BLaER1 treated with 17β-estradiol and CSF1 and Interleukin-3, amounts not matched to agents 10 nM and 100 nM (cell line): ENCODE data around the gene MRAP.

ENCODE experiments used
- H3K27ac ChIP-seq, 11 experiments: shearing (Covaris generic); formaldehyde crosslinking; 2 replicates each; pipeline ENCODE4 v1.8.1; 2022
- H3K27me3 ChIP-seq, 11 experiments: shearing (Covaris generic); formaldehyde crosslinking; 2 replicates each; pipeline ENCODE4 v1.8.1; 2022
- H3K36me3 ChIP-seq, 11 experiments: shearing (Covaris generic); formaldehyde crosslinking; 2 replicates each; pipeline ENCODE4 v1.8.1; 2022
- H3K4me1 ChIP-seq, 10 experiments: shearing (Covaris generic); formaldehyde crosslinking; 2 replicates each; pipeline ENCODE4 v1.8.1; 2022
- H3K4me2 ChIP-seq, 11 experiments: shearing (Covaris generic); formaldehyde crosslinking; 2 replicates each; pipeline ENCODE4 v1.8.1; 2022
- H3K4me3 ChIP-seq, 10 experiments: shearing (Covaris generic); formaldehyde crosslinking; 2 replicates each; pipeline ENCODE4 v1.8.1; 2022
- H3K9ac ChIP-seq, 11 experiments: shearing (Covaris generic); formaldehyde crosslinking; 2 replicates each; pipeline ENCODE4 v1.8.1; 2022
- H3K9me3 ChIP-seq, 11 experiments: shearing (Covaris generic); formaldehyde crosslinking; replicated peaks in 1 of 11; 2 replicates each; pipeline ENCODE4 v1.8.1; 2022
- H4K20me1 ChIP-seq, 11 experiments: shearing (Covaris generic); formaldehyde crosslinking; 2 replicates each; pipeline ENCODE4 v1.8.1; 2022
- Cebpa-rat ChIP-seq, 11 experiments: shearing (Covaris generic); IDR thresholded peaks; 2 replicates each; pipeline ENCODE4 v1.8.1; 2022

The MRAP gene

DNA sequence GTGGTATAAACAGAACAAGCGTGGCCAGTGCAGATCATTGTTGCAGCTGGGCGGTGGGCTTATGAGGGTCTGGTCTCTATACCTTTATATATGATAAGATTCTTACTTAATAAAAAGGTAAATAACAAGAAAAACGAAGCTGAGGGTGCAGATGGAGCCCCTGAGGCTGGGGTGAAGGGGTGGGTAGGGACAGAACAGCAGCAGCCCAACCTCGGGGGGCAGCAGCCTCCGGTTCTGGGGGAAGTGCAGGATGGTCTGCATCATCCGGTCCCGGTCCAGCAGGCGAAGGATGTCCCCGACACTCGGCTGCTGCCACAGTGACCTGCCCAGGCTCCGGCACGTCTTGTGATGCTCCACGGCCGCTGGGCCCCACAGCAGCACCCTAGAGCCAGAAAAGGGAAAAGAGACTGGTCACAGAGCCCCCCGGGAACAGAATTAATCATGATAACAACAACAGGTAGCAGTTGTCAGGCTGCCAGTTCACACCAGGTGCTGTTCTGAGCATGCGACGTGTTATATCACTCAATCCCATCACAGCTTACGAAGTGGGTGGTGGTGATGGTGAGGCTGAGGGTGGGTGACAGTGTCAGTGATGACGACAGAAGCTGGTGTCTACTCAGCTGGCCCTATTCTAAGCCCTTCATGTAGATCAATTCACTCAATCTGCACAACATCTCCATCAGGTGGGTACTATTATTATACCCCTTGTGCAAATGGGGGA is 35.5 kb downstream of the MRAP start:
- H4K20me1 ChIP-seq, result peaks cover 0 to 32% (median 5%) of the 10 kb centered on the region in 11 experiments; a peak in 11 of 22 replicates
- no peak overlapping the region for H3K4me3 ChIP-seq
- H3K27me3 ChIP-seq, result no peaks in the 10 kb centered on the region
- H3K9ac ChIP-seq, result no peak overlapping the region
- TF ChIP-seq Cebpa-rat (IDR thresholded peaks at IDR 0.05), result no peak
- H3K4me1 ChIP-seq, result no peaks in the 10 kb centered on the region
- H3K9me3 ChIP-seq, result peaks cover 0 to 4% (median 0%) of the 10 kb centered on the region in 11 experiments; a peak in 2 of 22 replicates
- H3K4me2 ChIP-seq, result no peak overlapping the region
- no peak overlapping the region for H3K27ac ChIP-seq
- H3K36me3 ChIP-seq, result peaks cover 96 to 100% (median 98%) of the 10 kb centered on the region in 11 experiments

DNA sequence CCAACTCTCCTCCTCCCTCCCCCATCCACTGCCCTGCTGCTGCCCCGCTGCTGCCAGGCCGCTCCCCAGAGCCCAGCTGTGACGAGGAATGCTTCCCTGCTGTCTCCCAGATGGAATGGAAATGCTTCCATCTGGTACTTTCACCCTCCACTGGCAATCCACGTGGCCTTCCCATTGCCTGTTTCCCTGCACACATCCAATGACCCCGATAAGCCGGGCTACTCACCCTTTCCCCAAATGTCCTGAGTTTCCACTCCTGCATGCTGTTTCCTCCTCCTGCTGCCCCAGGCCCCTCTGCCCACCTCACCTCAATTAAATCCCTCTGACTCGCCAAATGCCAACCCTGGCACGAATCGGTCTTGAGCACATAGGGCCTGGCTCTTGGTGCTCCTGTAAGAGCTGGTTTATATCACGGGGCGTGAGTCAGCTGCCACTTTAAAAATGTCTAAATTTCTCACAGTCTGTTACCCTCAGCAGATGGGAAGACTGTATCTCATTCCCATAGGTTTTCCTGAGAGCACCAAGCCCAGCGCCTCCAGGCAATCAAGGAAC is 36.4 kb downstream of the MRAP start:
- Histone ChIP-seq H3K27me3 (no peaks in the 10 kb centered on the region), H3K4me3 (no peak overlapping the region), H3K4me2 (no peak overlapping the region), H3K9me3 (peaks cover 0 to 3% (median 0%) of the 10 kb centered on the region in 11 experiments; a peak in 1 of 22 replicates), H3K36me3 (peaks cover 94 to 100% (median 98%) of the 10 kb centered on the region in 11 experiments), H3K4me1 (no peaks in the 10 kb centered on the region), H4K20me1 (peaks cover 0 to 32% (median 5%) of the 10 kb centered on the region in 11 experiments; a peak in 11 of 22 replicates), H3K27ac (no peak overlapping the region), H3K9ac (no peak overlapping the region)
- TF ChIP-seq Cebpa-rat (IDR thresholded peaks at IDR 0.05), result no peak

DNA sequence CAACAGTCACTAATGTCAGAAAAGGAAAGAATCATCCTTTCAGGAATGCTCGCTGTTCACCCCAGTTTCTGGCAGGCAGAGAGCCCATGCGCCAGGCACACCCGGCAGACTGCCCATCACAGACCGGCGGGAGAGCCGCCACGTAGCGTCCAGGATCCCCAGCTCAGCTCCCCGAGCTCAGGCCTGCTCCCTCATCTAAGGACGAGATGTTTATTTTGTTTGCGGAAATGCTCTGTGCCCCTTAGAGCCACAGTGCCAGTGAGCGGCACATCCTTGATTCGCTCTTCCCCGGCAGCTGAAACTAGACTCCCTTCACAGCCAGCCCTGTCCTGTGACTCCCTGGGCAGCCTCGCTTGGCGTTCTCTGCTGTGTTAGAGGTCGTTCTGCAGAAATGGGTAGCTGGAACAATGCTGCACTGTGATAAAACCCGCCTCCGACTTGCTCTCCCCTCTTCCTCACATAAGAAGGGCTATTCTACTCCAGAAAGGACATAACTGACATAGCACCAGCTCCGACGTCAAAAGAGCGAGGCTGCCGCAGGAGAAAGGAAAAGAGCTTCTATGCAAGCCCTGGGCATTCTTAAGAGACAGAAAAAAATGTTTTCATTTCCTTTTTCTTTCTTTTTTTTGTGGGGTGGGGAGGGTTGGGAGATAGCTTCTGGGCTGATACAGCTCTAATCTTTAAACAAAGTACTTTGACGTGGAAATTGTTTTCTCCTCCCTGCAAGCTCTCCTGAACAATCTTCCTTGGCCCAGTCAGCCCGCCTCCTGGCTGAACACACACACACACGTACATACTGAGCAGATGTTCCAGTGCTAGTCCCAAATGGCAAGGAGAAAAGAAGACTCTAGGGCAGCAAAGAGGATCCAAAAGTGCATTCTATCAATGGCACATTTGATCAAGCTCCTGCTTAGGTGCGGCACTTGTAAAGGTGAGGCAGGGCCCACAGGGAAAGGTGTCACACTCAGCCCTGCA is 37.2 kb downstream of the MRAP start:
- peaks cover 94 to 100% (median 98%) of the 10 kb centered on the region in 11 experiments for H3K36me3 ChIP-seq
- H4K20me1 ChIP-seq, result peaks cover 0 to 34% (median 5%) of the 10 kb centered on the region in 11 experiments; a peak in 11 of 22 replicates
- no peak overlapping the region for H3K9ac ChIP-seq
- no peak overlapping the region for H3K27ac ChIP-seq
- H3K4me1 ChIP-seq, result no peaks in the 10 kb centered on the region
- H3K4me3 ChIP-seq, result no peak overlapping the region
- no peak for TF ChIP-seq Cebpa-rat (IDR thresholded peaks at IDR 0.05)
- H3K4me2 ChIP-seq, result no peak overlapping the region
- no peaks in the 10 kb centered on the region for H3K27me3 ChIP-seq
- peaks cover 0 to 3% (median 0%) of the 10 kb centered on the region in 11 experiments; a peak in 1 of 22 replicates for H3K9me3 ChIP-seq

DNA sequence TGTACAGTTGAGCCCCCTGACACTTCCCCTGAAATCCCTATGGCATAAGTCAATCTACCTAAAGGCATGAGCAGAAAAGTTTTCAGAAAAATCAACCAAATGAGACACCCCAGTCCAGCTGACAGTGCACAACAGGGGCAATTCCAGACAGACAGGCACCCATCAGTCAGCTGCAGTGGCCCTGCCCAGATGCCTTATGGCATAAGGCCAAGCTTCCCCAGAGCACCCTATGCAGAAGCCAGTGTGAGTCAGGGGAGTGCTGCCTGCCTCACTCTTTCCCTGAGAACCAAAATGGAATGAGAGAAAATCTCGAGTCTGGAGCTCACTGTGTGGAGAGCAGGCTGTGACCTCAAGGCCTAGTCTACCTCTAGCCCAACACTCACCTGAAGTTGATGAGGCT is 38.1 kb downstream of the MRAP start:
- TF ChIP-seq Cebpa-rat (IDR thresholded peaks at IDR 0.05), result no peak
- H3K27ac ChIP-seq, result no peak overlapping the region
- H3K36me3 ChIP-seq, result peaks cover 94 to 100% (median 98%) of the 10 kb centered on the region in 11 experiments
- H3K27me3 ChIP-seq, result no peaks in the 10 kb centered on the region
- H3K9me3 ChIP-seq, result peaks cover 0 to 3% (median 0%) of the 10 kb centered on the region in 11 experiments; a peak in 1 of 22 replicates
- H3K4me3 ChIP-seq, result no peak overlapping the region
- peaks cover 0 to 38% (median 5%) of the 10 kb centered on the region in 11 experiments; a peak in 11 of 22 replicates for H4K20me1 ChIP-seq
- no peaks in the 10 kb centered on the region for H3K4me1 ChIP-seq
- H3K9ac ChIP-seq, result no peak overlapping the region
- no peak overlapping the region for H3K4me2 ChIP-seq

DNA sequence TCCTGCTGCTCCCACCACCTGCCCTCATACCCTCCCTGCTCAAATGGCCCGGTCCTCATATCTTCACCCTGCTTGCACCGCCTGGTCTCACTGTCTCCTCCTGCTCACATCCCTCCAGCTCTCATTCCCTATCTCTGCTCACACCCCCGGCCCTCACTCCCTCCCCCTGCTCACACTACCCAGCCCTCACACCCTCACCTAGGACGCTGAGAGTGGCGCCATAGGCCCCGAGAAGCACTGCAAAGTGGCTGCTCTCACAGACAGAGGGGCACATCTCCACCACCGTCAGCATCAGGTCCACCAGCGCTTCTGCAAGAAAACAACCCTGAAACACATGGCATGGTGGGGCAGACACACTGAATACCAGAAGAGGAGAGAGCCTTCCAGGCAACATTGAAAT is 38.6 kb downstream of the MRAP start:
- no peak overlapping the region for H3K27ac ChIP-seq
- H4K20me1 ChIP-seq, result peaks cover 0 to 41% (median 5%) of the 10 kb centered on the region in 11 experiments; a peak in 10 of 22 replicates
- H3K4me1 ChIP-seq, result no peaks in the 10 kb centered on the region
- no peak overlapping the region for H3K9ac ChIP-seq
- no peaks in the 10 kb centered on the region for H3K27me3 ChIP-seq
- no peak overlapping the region for H3K4me3 ChIP-seq
- peaks cover 0 to 3% (median 0%) of the 10 kb centered on the region in 11 experiments; a peak in 1 of 22 replicates for H3K9me3 ChIP-seq
- no peak overlapping the region for H3K4me2 ChIP-seq
- no peak for TF ChIP-seq Cebpa-rat (IDR thresholded peaks at IDR 0.05)
- H3K36me3 ChIP-seq, result peaks cover 92 to 100% (median 98%) of the 10 kb centered on the region in 11 experiments

DNA sequence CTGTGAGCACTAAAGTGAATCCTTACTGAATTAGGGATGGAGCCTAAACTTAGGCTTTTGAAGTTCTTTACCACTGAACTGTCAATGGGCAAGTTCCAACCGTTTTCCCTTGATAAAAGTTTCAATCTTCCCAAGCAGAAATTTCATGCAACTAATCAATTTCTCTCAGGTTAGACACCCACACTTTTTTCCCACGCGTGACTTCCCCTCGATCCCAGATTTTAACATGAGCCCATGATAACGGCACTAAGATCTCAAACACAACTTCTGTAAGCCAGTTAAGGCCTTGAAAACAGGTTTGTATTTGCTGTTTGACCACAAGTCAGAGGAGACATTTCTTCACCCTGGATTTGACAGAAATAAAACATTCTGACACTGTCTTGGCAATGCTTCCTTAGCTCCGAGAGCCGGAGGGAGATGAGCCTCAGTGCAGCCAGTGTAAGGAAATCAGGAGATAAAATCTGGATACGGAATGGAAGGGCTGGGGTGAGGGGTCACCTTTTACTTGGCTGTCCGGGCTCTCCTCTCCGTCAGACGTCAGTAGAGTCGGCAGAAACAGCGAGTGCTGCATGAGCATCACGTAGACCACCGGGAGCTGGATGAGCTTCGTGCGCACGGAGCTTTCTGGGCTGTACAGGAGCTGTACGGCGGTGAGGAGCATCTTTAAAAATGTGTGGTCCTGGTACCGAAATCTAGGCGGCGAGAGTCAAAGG is 39.7 kb downstream of the MRAP start:
- Histone ChIP-seq H3K9me3 (no peaks in the 10 kb centered on the region), H3K36me3 (peaks cover 95 to 100% (median 100%) of the 10 kb centered on the region in 11 experiments), H3K4me3 (no peak overlapping the region), H4K20me1 (peaks cover 0 to 48% (median 5%) of the 10 kb centered on the region in 11 experiments; a peak in 9 of 22 replicates), H3K9ac (no peak overlapping the region), H3K27me3 (no peaks in the 10 kb centered on the region), H3K4me2 (no peak overlapping the region), H3K27ac (no peak overlapping the region), H3K4me1 (no peaks in the 10 kb centered on the region)
- TF ChIP-seq Cebpa-rat (IDR thresholded peaks at IDR 0.05), result no peak

DNA sequence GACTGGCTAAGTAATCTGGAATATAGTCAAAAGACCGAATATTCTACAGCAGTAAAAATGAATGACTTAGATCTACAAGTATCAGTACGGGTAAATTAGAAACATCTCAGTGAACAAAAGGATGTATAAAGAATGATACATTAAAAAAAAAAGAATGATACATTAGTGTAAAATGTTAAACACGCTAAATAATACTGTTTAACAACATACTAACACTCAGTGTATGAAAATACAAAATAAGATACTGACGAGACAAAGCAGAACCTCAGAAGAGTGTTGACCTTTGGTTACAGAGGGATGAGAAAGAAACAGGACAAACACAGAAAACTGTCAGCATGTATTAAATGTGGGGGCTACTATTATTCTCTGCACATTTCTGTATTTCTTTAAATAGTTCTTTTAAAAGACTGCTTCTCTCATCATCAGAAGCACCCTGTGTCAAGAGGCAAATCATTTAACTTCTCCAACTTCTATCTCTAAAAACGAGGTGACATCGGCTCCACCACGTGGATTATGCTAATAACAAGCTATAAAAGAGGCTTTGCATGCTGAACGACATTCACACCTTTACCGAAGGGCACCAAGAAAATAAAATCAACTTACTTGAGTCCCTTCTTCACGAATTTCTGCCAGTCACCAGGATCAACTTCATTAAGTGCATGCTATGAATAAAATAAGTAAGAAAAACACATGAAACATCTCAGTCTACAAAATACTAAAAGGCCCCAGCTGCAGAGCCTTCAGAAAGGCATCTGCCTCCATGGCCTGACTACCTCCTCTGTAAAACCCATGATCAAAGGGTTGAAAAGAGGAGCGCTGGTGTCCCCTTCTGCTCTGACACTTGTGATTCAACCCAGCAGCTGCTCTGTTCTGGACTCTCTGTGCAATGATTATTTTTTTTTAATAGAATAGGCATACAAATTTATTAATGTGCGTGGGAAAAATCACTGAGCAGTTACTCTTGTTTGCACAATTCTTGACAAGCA is 42.5 kb downstream of the MRAP start:
- Histone ChIP-seq H4K20me1 (peaks cover 0 to 47% (median 5%) of the 10 kb centered on the region in 11 experiments; a peak in 8 of 22 replicates), H3K9me3 (peaks cover 20 to 26% (median 24%) of the 10 kb centered on the region in 11 experiments), H3K36me3 (peaks cover 95 to 100% (median 100%) of the 10 kb centered on the region in 11 experiments), H3K27ac (no peak overlapping the region), H3K4me1 (no peaks in the 10 kb centered on the region), H3K4me2 (no peak overlapping the region), H3K4me3 (no peak overlapping the region), H3K27me3 (no peaks in the 10 kb centered on the region), H3K9ac (no peak overlapping the region)
- TF ChIP-seq Cebpa-rat (IDR thresholded peaks at IDR 0.05), result no peak
